ENCODE measurements around the gene GIGYF1. TPM values are rescaled to one million over a fixed set of nuclear protein-coding genes. Genes with fewer than 3 reads are reported as not detected.
"Not testable (repeated sequence)": the region's sequence is repeated elsewhere in the genome, so short reads cannot be mapped to it uniquely, and the experiment has no call there.

The GIGYF1 gene
- total and polyA plus RNA-seq, 5 donors from 2014 or later = 0.71 to 82.4 (median 0.76) TPM

DNA sequence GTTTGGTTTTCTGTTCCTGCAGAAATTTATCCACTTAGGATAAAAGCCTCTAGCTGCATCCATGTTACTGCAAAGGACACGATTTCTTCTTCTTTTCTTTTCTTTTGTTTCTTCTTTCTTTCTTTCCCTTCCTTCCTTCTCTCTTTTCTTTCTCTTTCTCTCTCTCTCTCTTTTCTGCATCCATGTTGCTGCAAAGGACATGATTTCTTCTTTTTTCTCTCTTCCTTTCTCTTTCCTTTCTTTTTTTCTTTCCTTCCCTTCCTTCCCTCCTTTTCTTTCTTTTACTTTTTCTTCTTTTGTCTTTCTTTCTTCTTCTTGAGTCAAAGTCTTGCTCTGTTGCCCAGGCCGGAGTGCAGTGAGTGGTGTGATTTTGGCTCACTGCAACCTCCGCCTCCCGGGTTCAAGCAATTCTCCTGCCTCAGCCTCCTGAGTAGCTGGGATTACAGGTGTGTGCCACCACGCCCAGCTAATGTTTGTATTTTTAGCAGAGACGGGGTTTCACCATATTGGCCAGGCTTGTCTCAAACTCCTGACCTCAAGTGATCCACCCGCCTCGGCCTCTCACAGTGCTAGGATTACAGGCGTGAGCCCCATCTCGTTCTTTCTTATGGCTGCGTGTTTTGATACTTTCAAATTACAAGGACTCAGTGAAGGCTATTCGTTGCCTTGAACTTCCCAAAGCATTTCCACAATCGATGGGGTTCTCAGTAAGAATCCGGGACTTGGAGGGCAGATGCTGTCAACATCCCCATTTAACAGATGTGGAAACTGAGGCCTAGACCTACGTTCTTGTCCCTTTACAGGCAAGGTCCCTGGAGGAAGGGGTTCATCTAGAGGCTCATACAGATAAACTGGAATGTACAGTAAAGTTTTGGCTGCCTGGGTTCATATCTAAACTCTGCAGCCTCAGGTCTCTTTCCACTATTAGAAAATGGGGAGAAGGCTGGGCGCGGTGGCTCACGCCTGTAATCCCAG lies 22.4 kb downstream of the GIGYF1 start:
- no peak for ATAC-seq (ENCODE audit: low read depth in 2 of 2)
- Mint-ChIP-seq H3K27ac (peak overlapping the region in 1 of 3 donors; percentile 41), H3K4me1 (peaks cover 0 to 12% (median 5%) of the 10 kb centered on the region in 4 donors), H3K27me3 (peaks cover 12% of the 10 kb centered on the region), H3K9me3 (peaks cover 0 to 1% (median 0%) of the 10 kb centered on the region in 7 donors), H3K36me3 (no peaks in the 10 kb centered on the region), H3K4me3 (peak overlapping the region; percentile 33 to 98 (median 66))
- no peak for DNase-seq
- Histone ChIP-seq H3K27ac (ENCODE audit: insufficient read depth, low read length, poor library complexity, severe bottlenecking) (no peak overlapping the region), H3K4me1 (ENCODE audit: control insufficient read depth, insufficient read depth, low read length, poor library complexity, severe bottlenecking) (peaks cover 15% of the 10 kb centered on the region), H3K36me3 (ENCODE audit: control insufficient read depth, insufficient read depth, low read length) (peaks cover 2% of the 10 kb centered on the region), H3K9me3 (ENCODE audit: control insufficient read depth in 2 of 2, low read length in 2 of 2) (no peaks in the 10 kb centered on the region), H3K27me3 (ENCODE audit: control insufficient read depth, insufficient read depth, low read length) (no peaks in the 10 kb centered on the region), H3K4me3 (ENCODE audit: low read depth, low read length) (no peak overlapping the region)

DNA sequence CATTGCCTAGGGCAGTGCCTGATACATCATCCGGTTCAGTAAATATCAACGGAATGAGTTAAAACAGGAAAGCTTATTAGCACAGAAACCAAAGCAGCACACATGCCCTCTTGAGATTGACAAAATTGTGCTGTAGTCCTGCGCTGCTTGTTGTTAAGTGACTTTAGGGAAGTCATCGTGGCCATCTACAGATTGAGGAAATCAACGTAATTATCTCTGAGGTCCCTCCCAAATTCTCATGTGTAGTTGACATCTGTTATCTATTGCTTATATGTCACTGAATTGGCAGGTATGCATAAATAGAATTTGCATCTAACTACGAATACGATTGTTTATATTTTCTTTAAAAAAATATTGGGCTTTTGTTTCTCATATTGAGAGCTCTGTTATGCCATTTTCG lies 24.0 kb downstream of the GIGYF1 start:
- Histone ChIP-seq H3K36me3 (ENCODE audit: control insufficient read depth, insufficient read depth, low read length) (no peaks in the 10 kb centered on the region), H3K4me1 (ENCODE audit: control insufficient read depth, insufficient read depth, low read length, poor library complexity, severe bottlenecking) (peaks cover 6% of the 10 kb centered on the region), H3K27me3 (ENCODE audit: control insufficient read depth, insufficient read depth, low read length) (no peaks in the 10 kb centered on the region), H3K4me3 (ENCODE audit: low read depth, low read length) (no peak overlapping the region), H3K9me3 (ENCODE audit: control insufficient read depth in 2 of 2, low read length in 2 of 2) (no peaks in the 10 kb centered on the region), H3K27ac (ENCODE audit: insufficient read depth, low read length, poor library complexity, severe bottlenecking) (no peak overlapping the region)
- no peaks in the 10 kb centered on the region for H3K36me3 Mint-ChIP-seq
- no peak for ATAC-seq (ENCODE audit: low read depth in 2 of 2)
- H3K27me3 Mint-ChIP-seq = peaks cover 27% of the 10 kb centered on the region
- no peak overlapping the region for H3K27ac Mint-ChIP-seq
- DNase-seq = no peak
- peaks cover 0 to 8% (median 3%) of the 10 kb centered on the region in 4 donors for H3K4me1 Mint-ChIP-seq
- H3K9me3 Mint-ChIP-seq = peaks cover 0 to 3% (median 0%) of the 10 kb centered on the region in 7 donors
- H3K4me3 Mint-ChIP-seq = peak overlapping the region in 2 of 4 donors; percentile 8 to 38

DNA sequence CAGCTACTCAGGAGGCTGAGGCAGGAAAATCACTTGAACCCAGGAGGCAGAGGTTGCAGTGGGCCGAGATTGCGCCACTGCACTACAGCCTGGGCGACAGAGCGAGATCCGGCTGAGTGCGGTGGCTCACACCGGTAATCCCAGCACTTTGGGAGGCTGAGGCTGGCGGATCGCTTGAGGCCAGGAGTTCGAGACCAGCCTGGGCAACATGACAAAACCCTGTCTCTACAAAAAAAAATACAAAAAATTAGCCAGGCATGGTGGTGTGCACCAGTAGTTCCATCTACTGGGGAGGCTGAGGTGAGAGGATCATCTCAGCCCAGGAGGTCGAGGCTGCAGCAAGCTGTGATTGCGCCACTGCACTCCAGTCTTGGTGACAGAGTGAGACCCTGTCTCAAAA lies 24.9 kb downstream of the GIGYF1 start:
- H3K9me3 Mint-ChIP-seq; H3K27ac Mint-ChIP-seq; DNase-seq; H3K9me3 ChIP-seq (ENCODE audit: control insufficient read depth in 2 of 2, low read length in 2 of 2); ATAC-seq (ENCODE audit: low read depth in 2 of 2); H3K4me3 ChIP-seq (ENCODE audit: low read depth, low read length); H3K36me3 Mint-ChIP-seq; H3K27ac ChIP-seq (ENCODE audit: insufficient read depth, low read length, poor library complexity, severe bottlenecking); H3K4me1 ChIP-seq (ENCODE audit: control insufficient read depth, insufficient read depth, low read length, poor library complexity, severe bottlenecking); H3K4me3 Mint-ChIP-seq; H3K27me3 ChIP-seq (ENCODE audit: control insufficient read depth, insufficient read depth, low read length); H3K36me3 ChIP-seq (ENCODE audit: control insufficient read depth, insufficient read depth, low read length); H3K4me1 Mint-ChIP-seq: not testable (repeated sequence)
- peaks cover 27% of the 10 kb centered on the region for H3K27me3 Mint-ChIP-seq

DNA sequence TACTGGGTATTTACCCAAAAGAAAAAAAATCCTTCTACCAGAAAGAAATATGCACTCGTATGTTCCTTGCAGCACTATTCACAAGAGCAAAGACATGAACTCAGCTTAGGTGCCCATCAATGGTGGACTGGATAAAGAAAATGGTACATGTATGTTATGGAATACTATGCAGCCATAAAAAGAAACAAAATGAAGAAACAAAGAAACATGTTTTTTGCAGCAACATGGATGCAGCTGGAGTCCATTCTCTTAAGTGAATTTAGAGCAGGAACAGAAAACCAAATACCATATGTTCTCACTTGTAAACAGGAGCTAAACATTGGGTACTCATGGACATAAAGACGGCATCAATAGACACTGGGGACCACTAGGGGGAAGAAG lies 26.0 kb downstream of the GIGYF1 start:
- DNase-seq = no peak
- no peak overlapping the region for H3K27ac Mint-ChIP-seq
- H3K27me3 Mint-ChIP-seq = peaks cover 22% of the 10 kb centered on the region
- H3K4me1 Mint-ChIP-seq = peaks cover 0 to 5% (median 1%) of the 10 kb centered on the region in 4 donors
- no peaks in the 10 kb centered on the region for H3K36me3 Mint-ChIP-seq
- ATAC-seq (ENCODE audit: low read depth in 2 of 2) = no peak
- Histone ChIP-seq H3K27me3 (ENCODE audit: control insufficient read depth, insufficient read depth, low read length) (no peaks in the 10 kb centered on the region), H3K9me3 (ENCODE audit: control insufficient read depth in 2 of 2, low read length in 2 of 2) (no peaks in the 10 kb centered on the region), H3K36me3 (ENCODE audit: control insufficient read depth, insufficient read depth, low read length) (no peaks in the 10 kb centered on the region), H3K4me3 (ENCODE audit: low read depth, low read length) (no peak overlapping the region), H3K27ac (ENCODE audit: insufficient read depth, low read length, poor library complexity, severe bottlenecking) (no peak overlapping the region), H3K4me1 (ENCODE audit: control insufficient read depth, insufficient read depth, low read length, poor library complexity, severe bottlenecking) (peaks cover 1% of the 10 kb centered on the region)
- peak overlapping the region in 1 of 4 donors; percentile 45 for H3K4me3 Mint-ChIP-seq
- peaks cover 0 to 2% (median 0%) of the 10 kb centered on the region in 7 donors for H3K9me3 Mint-ChIP-seq

DNA sequence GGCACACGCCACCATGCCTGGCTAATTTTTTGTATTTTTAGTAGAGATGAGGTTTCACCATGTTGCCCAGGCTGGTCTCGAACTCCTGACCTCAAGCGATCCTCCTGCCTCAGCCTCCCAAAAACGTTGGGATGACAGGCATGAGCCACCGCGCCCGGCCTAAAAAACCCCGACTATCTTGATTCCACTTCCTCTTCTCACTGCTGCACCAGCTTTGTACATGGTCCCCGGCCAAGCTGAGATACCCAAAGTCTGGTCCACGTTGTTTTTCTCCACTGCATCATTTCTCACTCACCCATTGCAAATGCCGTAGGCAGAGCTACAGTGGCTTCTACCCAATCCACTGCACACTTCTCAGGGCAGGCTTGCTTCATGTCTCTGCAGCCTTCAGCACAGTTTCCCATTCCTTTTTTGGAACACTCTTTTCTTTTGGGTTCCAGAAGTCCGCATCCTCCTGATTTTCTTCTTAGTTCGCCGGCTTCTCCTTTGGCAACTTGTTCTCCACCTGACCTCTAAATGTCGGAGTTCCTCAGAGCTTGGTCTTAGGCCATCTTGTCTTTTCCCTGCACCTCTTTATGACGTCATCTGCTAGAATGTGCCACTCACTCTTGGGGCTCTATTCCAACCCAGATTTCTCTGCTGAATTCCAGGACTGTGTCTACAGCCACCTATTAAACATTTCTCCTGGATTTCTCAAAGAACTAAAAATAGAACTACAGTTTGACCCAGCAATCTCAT lies 26.6 kb downstream of the GIGYF1 start:
- H3K27ac Mint-ChIP-seq = peak overlapping the region in 1 of 3 donors; percentile 57
- no peak overlapping the region for H3K27ac ChIP-seq (ENCODE audit: insufficient read depth, low read length, poor library complexity, severe bottlenecking)
- H3K9me3 Mint-ChIP-seq = peaks cover 0 to 2% (median 0%) of the 10 kb centered on the region in 7 donors
- H3K27me3 Mint-ChIP-seq = peaks cover 19% of the 10 kb centered on the region
- no peak overlapping the region for H3K4me3 Mint-ChIP-seq
- H3K4me1 ChIP-seq (ENCODE audit: control insufficient read depth, insufficient read depth, low read length, poor library complexity, severe bottlenecking) = no peaks in the 10 kb centered on the region
- ATAC-seq (ENCODE audit: low read depth in 2 of 2) (no peak), DNase-seq (no peak)
- H3K36me3 ChIP-seq (ENCODE audit: control insufficient read depth, insufficient read depth, low read length) = no peaks in the 10 kb centered on the region
- H3K36me3 Mint-ChIP-seq = no peaks in the 10 kb centered on the region
- no peaks in the 10 kb centered on the region for H3K9me3 ChIP-seq (ENCODE audit: control insufficient read depth in 2 of 2, low read length in 2 of 2)
- peaks cover 0 to under 1% (median 0%) of the 10 kb centered on the region in 4 donors for H3K4me1 Mint-ChIP-seq
- no peak overlapping the region for H3K4me3 ChIP-seq (ENCODE audit: low read depth, low read length)
- no peaks in the 10 kb centered on the region for H3K27me3 ChIP-seq (ENCODE audit: control insufficient read depth, insufficient read depth, low read length)

DNA sequence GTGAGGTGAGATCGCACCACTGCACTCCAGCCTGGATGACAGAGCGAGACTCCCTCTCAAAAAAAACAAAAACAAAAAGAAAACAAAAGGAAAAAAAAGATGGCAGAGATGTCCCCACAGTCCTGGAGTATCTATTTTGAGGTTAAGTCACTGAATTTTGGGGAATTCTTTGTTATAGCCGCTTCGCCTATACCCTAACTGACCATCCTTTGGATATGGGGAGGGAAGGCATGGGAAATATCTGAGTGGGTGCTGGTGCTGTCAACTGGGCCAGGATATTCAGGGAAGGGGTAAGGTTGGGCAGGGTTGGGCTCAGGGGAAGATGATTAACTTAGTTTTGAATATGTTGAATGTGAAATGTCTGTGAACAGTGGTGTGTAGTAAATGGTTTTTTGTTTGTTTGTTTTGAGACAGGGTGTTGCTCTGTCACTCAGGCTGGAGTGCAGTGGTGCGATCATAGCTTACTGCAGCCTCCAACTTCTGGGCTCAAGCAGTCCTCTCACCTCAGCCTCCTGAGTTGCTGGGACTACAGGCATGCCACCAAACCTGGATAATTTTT lies 28.8 kb downstream of the GIGYF1 start:
- Mint-ChIP-seq H3K4me1 (no peaks in the 10 kb centered on the region), H3K27ac (peak overlapping the region in 1 of 3 donors; percentile 78), H3K36me3 (no peaks in the 10 kb centered on the region), H3K9me3 (peaks cover 0 to 2% (median 0%) of the 10 kb centered on the region in 7 donors), H3K27me3 (peaks cover 30% of the 10 kb centered on the region), H3K4me3 (no peak overlapping the region)
- H3K36me3 ChIP-seq (ENCODE audit: control insufficient read depth, insufficient read depth, low read length) = no peaks in the 10 kb centered on the region
- no peak overlapping the region for H3K4me3 ChIP-seq (ENCODE audit: low read depth, low read length)
- no peaks in the 10 kb centered on the region for H3K9me3 ChIP-seq (ENCODE audit: control insufficient read depth in 2 of 2, low read length in 2 of 2)
- DNase-seq (no peak), ATAC-seq (ENCODE audit: low read depth in 2 of 2) (no peak)
- H3K27me3 ChIP-seq (ENCODE audit: control insufficient read depth, insufficient read depth, low read length) = no peaks in the 10 kb centered on the region
- H3K27ac ChIP-seq (ENCODE audit: insufficient read depth, low read length, poor library complexity, severe bottlenecking) = no peak overlapping the region
- no peaks in the 10 kb centered on the region for H3K4me1 ChIP-seq (ENCODE audit: control insufficient read depth, insufficient read depth, low read length, poor library complexity, severe bottlenecking)

DNA sequence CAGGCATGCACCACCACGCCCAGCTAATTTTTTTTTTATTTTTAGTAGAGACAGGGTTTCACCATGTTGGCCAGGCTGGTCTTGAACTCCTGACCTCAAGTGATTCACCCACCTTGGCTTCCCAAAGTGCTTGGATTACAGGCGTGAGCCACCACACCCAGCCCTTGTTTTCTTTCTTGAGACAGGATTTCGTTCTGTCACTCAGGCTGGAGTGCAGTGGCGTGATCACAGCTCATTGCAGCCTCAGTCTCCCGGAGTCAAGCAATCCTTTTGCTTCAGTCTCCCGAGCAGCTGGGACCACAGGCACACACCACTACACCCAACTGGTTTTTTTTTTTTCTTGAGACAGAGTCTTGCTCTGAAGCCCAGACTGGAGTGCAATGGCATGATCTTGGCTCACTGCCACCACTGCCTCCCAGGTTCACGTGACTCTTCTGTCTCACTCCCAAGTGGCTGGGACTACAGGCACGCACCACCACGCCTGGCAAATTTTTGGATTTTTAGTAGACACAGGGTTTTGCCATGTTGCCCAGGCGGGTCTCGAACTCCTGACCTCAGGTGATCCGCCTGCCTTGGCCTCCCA lies 31.8 kb downstream of the GIGYF1 start:
- H3K4me3 ChIP-seq (ENCODE audit: low read depth, low read length); ATAC-seq (ENCODE audit: low read depth in 2 of 2); H3K27me3 ChIP-seq (ENCODE audit: control insufficient read depth, insufficient read depth, low read length); H3K4me1 Mint-ChIP-seq; H3K4me1 ChIP-seq (ENCODE audit: control insufficient read depth, insufficient read depth, low read length, poor library complexity, severe bottlenecking); H3K9me3 ChIP-seq (ENCODE audit: control insufficient read depth in 2 of 2, low read length in 2 of 2); H3K36me3 ChIP-seq (ENCODE audit: control insufficient read depth, insufficient read depth, low read length); H3K36me3 Mint-ChIP-seq; H3K4me3 Mint-ChIP-seq; H3K9me3 Mint-ChIP-seq; DNase-seq; H3K27ac Mint-ChIP-seq; H3K27ac ChIP-seq (ENCODE audit: insufficient read depth, low read length, poor library complexity, severe bottlenecking): not testable (repeated sequence)
- H3K27me3 Mint-ChIP-seq = peaks cover 50% of the 10 kb centered on the region
